Measurements from ENCODE around the gene SH3BGRL2.

GRCh38 chr6:79686707-79687309 lies 55.7 kb downstream of the SH3BGRL2 start:
- TF ChIP-seq CTCF (IDR thresholded peaks at IDR 0.05; ENCODE audit: low read depth, low read length) = no peak
- no peak for TF ChIP-seq EZH2phosphoT487 (IDR thresholded peaks at IDR 0.05; ENCODE audit: low read depth)

Measured in OCI-LY3 (cell line).